Activated CD4-positive, alpha-beta T cell treated with anti-CD3 and anti-CD28 coated beads for 1 hour (primary cell): Measurements from ENCODE around the gene MAGI3.

Experiments
- DNase-seq: peaks from one replicate; pipeline ENCODE4 v3.0.0-alpha.2; 2020

Gene MAGI3

DNA sequence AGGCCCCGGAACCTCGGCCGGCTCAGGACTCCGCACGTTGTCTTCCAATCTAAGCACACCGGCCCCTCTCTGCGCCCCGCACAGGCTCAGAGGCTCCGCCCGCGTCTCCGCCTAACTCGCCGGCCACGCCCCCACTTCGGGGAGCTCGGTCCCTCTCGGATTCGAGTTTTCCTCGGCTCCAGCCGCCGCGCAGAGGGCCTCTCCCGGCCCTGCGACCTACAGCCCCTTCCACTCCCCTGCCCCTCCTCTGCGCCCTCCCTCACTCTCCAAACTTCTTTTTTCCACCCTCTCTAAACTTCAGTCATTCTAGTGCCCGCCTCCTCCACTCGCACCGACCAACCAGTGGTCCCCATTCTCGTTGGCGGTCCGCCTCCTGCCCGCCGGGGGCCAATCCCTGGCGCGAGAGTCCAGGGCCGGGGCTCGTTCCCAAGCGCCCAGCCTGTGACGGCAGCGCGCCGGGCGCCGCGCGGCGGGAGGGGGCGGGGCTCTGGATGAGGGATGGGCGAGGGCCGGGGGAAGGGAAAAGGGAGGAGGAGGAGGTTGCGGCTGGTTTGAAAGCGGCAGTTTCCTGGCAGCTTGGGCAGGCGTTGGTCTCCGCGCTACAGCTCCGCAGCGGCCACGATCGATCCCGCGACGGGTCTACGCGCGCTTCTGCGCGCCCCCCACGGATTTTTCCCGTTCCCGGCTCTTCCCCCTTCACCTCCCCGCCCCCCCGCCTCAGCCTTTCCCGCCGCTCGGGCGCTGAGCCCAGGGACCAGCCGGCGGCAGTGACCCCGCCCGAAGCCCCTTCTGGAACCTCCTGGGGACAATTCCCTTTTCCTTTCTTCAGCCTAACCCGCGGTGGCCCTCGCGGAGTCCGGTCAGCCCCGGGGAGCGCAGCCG lies at the start of gene MAGI3:
Gene MAGI3, plus strand, starts transcription at position 563 of the 882 bp plus-strand sequence. CDS start 519 bp downstream, outside the sequence.
- peak; percentile 86 for DNase-seq

- DNase-seq, result no peak
These were observed 36.7 kb upstream of the MAGI3 start for GRCh38 chr1:113353580-113353979.

- no peak for DNase-seq
These were observed 26.4 kb upstream of the MAGI3 start for GRCh38 chr1:113363935-113364334.

- no peak for DNase-seq
These were observed 21.3 kb upstream of the MAGI3 start for GRCh38 chr1:113369040-113369439.

- no peak for DNase-seq
These were observed 20.6 kb upstream of the MAGI3 start for GRCh38 chr1:113369699-113370098.

GRCh38 chr1:113370868-113371267 lies 19.4 kb upstream of the MAGI3 start:
- DNase-seq, result no peak

DNA sequence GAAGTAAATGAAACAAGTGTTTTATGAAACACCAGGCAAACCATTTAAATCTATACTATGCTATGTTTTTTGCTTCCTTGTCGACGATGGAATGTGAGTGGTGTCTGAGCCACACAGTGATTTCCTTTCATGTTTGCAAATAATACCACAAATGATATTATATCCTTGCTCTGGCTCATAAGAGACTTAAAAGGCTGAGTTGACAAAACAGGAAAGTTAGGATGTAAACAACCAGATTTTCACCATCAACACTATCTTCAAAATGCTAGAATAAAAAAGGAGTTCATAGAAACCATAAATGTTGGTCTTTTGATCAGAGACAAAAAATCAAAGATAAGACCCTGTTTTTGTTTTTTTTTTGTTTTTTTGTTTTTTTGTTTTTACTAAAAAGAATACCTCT lies 17.8 kb upstream of the MAGI3 start:
- no peak for DNase-seq

DNA sequence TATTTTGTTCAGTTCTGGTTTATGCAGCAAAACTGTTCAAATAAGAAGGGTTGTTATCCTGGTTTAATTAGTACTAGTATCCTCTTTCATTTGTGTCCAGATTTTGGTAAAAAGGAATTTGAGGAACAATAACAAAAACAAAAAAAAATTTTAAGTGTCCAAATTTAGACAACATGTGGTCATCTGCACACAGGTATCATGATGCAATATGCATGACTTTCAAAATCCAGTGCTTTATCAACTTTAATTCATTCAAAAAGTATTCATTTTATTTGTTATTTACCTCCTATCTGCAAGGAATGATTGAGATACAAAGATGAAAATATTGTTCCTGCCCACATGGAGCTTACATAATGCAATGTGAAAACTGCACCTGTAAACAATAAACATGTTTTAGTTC lies 16.7 kb upstream of the MAGI3 start:
- DNase-seq, result no peak

DNA sequence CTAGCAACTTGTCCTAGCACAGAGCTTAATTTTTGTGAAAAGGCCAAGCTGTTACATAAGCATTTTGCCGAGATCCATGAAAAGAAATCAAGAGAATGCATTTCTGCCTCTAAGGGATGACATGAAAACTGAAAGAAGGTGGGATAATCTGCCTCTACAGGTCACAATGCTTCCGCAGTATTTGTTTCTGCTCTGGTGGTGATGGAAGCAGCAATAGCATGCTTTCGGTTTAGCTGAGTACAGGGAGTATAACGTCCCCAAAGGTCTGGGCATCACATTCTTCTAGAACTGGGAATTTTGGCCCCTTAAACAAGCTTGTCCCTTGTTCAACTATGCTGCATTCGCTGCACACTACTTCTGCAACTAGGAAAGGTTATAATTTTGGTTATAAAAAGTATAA lies 14.4 kb upstream of the MAGI3 start:
- no peak for DNase-seq

GRCh38 chr1:113380075-113380474 lies 10.2 kb upstream of the MAGI3 start:
- DNase-seq, result no peak

GRCh38 chr1:113388017-113388620 lies 2.2 kb upstream of the MAGI3 start:
- no peak for DNase-seq

GRCh38 chr1:113388621-113389358 lies 1.5 kb upstream of the MAGI3 start:
- no peak for DNase-seq

- DNase-seq, result no peak
These were observed 859 bp upstream of the MAGI3 start for GRCh38 chr1:113389359-113389952.

- DNase-seq, result peak; percentile 28
These were observed 745 bp downstream of the MAGI3 start for GRCh38 chr1:113390871-113391648.

DNA sequence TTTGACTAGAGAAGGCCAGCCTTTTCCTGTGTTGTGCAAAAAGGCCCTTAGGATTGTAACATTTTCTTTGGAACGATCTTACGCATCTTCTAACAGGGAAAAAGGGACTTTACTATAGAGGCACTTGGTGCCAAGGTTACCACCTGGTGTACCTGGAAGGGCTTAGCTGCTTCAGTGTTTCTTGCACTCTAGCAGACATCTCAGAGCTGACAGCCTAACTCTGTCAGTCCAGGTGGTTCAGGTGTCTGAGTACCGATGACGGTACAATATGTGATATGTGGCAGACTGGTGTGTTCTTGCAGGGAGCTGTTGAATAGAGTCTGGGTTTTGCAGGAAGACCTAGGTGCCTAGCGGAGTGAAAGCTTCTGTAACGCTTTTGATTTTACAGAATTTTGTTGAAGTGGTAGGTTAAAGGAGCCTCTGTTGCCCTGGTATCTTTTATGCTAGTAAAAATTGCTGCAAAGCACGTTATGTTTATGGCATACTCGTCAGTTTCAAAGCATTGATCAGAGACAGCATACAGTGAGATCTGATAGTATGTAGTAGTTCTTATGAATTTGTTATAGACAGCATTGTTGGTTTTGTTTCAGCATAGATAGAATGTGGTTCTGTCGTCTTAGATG lies 1.4 kb downstream of the MAGI3 start:
- no peak for DNase-seq

DNA sequence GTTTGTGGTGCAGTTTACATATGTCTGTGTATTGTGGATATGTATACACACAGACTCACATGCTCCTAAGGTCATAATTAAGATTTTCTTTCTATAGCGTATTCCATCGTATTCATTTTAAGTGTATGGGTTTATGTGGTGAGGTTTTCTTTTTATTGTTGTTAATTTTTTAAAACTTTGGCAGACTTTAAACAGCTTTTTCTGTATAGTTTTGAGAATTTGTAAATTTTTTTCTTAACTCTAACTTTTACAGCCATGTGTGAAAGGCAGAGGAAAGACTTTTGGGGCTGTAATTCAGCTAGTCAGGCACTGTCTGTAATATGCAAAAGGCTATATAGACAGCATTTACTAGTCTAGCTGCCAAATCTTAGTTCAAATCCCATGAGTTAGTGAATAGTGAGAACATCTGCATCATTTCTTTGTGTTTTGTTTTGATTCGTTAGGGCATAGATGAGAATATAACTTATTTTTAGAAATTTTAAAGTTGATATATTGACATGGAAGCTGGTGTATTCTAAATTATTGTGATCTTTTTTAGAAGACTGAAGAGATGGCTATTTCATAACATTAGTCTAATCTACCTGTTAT lies 2.3 kb downstream of the MAGI3 start:
- no peak for DNase-seq

DNA sequence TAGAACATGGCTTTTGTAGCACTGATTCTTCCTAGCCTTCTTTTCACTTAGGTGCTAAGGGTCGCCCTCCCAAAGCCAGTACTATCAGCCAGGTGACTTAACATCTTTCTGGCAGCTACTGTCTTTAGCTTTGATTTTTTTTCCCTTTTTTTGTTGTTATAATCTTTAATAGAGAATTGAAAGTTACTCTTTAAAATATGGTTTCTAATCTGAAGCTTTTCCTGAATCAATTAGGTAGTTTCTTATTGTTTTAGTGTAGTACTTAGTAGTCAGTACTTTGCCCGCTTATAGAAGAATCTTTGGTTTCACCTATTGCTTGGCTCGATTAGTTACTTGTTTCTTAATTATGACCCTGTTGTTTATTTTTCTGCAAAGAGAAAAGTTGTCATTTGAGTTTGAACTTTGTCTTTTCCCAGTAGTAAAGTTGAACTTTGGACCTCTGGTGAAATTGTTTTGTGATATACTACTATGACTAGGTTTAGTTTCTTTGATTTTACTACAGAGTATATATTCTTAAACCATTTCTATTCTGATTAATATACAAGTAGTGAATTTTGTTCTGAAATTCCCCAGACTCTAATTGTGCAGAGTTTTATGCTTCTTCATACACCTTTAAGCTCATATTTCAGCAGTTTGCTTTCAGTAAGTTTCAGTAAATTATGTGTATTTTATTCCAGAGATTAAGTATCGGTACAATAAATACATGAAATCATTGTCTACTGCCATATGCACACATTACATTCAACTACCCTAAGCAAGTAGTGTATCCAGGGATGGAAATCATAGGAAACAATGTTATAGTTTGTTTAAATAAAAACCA lies 3.9 kb downstream of the MAGI3 start:
- DNase-seq, result no peak

GRCh38 chr1:113394863-113395259 lies 4.5 kb downstream of the MAGI3 start:
- DNase-seq, result no peak

GRCh38 chr1:113396102-113396501 lies 5.8 kb downstream of the MAGI3 start:
- no peak for DNase-seq

DNA sequence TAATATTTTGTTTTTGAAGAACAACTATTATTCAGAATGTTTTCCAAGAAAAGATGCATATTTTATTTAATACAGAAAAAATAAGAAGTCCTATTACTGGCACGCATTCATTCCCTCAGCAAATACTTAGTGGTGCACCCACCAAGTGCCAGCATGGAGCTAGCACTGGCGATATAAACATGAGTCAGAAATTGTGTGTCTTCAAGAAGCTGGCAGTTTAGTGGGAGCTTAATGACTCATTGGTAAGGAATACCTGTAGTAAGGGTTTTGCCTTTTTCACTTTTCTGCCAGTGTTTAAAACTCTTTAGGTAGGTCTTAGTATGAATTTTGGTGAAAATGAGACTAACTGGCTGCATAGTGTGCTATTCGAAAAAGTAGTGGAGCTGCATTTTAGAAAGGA lies 6.3 kb downstream of the MAGI3 start:
- DNase-seq, result no peak
